GM21381 (cell line): ENCODE data around the gene AQR.
"Not testable (repeated sequence)": the region's sequence is repeated elsewhere in the genome, so short reads cannot be mapped to it uniquely, and the experiment has no call there.

Experiments
- ATAC-seq: cut with Tn5 transposase; IDR thresholded peaks from one replicate; pipeline ENCODE4 v1.9.1; 2021; ENCODE audit warnings: mild to moderate bottlenecking, moderate library complexity; ENCODE audit not compliant: unreplicated experiment

AQR gene

DNA sequence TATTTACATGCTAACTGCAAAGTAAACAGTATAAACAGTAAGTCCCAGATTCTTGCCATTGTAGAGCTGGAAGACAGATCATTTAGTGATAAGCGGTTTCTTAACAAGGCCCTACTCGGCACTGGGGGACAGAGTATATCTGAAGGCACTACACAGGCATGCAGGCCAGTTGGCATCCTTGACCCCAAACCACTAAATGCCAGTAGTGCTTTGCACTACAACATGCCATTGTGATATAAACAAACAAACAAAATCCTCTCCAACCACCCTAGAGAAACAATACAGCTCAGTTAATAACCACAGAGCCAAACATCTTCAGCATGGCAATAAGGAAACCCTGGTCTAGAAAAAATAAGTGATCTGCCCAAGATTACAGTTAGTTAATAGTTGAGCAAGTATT, 5.3 kb downstream of the AQR start:
- no peak for ATAC-seq

- ATAC-seq: no peak
Measured at GRCh38 chr15:34953851-34954250, 15.7 kb downstream of the AQR start.

- no peak for ATAC-seq
Measured at GRCh38 chr15:34952481-34952880, 17.1 kb downstream of the AQR start.

- no peak for ATAC-seq
Measured at GRCh38 chr15:34951993-34952392, 17.5 kb downstream of the AQR start.

DNA sequence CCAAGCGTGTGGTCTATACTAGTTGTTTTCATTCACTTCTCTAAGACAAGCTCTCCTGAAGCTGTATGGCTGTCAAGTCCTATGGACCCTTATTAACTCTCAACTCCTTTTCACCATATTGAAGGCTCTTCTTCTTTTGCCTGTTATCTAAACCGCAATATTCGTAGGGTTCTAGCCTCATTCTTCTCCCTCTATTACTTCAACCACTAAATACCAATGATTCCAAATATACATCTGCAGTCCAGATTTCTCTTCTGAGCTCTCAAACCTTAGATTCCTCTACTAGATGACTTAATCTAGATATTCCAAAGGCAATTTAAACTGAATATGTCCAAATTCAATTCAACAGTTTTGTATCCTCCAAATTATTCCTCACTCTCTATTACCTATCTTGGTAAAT, 24.6 kb downstream of the AQR start:
- no peak for ATAC-seq

- ATAC-seq: no peak
Measured at GRCh38 chr15:34943711-34944110, 25.8 kb downstream of the AQR start.

DNA sequence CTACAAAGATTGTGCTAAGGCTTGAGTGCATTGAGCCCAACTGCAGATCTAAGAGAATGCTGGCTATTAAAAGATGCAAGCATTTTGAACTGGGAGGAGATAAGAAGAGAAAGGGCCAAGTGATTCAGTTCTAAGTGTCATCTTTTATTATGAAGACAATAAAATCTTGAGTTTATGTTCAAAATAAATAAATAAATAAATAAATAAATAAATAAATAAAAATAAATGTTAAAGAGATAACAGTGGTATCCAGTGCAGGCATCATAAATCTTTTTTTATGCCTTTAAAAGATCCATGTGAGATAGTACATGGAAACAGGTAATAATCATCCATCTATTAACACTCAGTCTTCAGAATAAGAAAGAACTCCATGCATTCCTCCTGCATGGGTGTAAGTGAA, 26.3 kb downstream of the AQR start:
- ATAC-seq: not testable (repeated sequence)

DNA sequence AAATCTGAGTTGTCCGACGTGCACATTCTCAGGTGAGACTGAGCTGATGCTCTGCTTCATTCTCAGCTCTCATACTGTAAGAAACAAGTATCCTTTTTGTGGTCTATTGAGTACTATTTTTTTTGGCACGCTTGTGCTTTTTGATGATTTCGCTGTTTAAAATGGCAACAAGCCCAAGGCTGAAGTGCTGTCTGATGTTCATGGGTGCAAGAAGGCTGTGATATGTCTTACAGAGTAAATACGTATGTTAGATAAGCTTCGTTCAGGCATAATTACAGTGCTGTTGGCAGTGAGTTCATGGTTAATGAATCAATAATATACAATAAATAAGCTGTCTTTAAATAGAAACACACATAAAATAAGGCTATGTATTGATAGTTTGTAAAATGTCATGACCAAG, 27.2 kb downstream of the AQR start:
- ATAC-seq: no peak

DNA sequence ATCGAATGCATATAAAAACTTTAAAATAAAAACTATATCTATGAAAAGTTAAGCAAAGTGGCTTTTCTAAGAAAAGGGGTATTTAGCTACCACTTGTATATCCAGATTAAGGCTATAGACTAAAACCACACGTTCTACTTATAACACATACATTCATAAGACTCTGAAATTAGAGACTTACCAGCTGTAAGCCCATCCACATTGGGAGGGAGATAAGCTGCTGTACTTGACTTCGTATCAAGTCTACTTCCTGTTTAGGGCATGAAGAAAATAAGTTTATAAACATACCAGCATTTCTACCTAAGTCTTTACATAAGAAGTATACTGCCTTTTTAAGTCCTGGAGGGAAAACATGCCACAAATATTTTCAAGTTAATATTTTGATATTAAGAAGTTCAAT, 27.7 kb downstream of the AQR start:
- no peak for ATAC-seq

GRCh38 chr15:34941185-34941698, 28.3 kb downstream of the AQR start:
- no peak for ATAC-seq

DNA sequence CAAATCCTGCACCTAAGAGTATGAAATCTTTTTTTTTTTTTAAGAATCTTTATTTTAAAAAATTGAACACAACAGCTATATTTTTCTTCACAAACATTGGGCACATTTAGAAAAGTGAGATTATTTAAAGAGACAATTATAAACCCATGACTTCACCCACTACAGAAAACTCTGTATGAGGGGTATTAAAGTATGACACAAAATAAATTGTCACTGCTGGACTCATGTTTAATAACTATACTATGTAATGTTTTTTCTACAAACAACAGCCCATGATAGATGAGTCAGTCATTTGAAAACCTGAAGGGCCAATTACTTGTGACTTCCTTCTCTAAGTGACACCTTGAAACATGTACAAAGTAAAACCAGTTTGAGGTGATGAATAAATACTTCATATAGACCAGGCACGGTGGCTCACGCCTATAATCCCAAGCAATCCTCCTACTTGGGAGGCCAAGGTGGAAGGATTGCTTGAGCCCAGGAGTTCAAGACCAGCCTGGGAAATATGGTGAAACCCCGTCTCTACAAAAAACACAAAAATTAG, 36.0 kb downstream of the AQR start:
- no peak for ATAC-seq

DNA sequence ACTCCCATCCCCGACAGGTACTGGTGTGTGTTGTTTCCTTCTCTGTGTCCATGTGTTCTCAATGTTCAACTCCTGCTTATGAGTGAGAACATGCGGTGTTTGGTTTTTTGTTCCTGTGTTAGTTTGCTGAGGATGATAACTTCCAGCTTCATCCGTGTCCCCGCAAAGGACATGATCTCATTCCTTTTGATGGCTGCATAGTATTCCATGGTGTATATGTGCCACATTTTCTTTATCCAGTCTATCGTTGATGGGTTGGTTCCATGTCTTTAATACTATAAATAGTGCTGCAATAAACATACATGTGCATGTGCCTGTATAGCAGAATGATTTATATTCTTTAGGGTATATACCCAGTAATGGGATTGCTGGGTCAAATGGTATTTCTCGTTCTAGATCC, 41.2 kb downstream of the AQR start:
- ATAC-seq: not testable (repeated sequence)

- ATAC-seq: no peak
Measured at GRCh38 chr15:34927726-34928125, 41.8 kb downstream of the AQR start.

DNA sequence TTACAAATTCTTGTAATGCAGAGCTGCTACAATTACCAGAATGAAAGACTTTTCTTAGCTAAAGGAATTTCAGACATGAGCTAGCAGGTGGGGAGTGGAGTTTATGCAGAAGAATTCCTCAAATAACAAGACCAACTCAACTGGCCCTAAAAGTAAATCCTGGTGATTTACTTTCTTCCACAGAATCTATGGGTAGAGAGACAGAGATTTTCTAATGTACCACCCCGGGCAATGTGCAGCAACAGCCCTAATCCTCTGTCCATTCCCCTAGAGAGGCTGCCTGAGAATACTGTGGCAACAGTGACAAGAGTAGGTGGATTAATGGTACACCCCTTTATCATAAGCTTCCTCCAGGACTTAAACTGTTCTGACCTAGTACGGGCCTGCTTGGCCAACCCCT, 55.2 kb downstream of the AQR start:
- ATAC-seq: no peak

GRCh38 chr15:34905047-34905446, 64.5 kb downstream of the AQR start:
- ATAC-seq: no peak

GRCh38 chr15:34904527-34904926, 65.0 kb downstream of the AQR start:
- ATAC-seq: no peak

DNA sequence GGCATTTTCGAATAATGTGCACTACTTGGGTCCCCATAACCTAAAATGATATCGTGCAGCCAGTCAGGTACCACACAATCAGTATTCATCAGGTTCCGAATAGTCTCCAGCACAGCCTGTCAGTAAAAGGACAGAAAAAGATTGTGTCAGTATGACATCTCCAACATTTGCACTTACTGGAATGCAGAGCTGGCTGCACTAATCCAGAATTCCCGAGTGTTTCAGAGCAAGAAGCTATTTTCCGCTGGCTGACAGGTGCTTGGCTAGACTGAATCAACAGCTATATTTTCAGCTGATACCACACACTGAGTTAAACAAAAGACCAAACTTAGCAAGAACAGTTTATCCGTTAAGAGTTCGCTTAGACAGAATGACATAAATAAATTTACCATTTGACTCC, 68.8 kb downstream of the AQR start:
- ATAC-seq: no peak

- ATAC-seq: no peak
Measured at GRCh38 chr15:34896183-34896582, 73.4 kb downstream of the AQR start.

DNA sequence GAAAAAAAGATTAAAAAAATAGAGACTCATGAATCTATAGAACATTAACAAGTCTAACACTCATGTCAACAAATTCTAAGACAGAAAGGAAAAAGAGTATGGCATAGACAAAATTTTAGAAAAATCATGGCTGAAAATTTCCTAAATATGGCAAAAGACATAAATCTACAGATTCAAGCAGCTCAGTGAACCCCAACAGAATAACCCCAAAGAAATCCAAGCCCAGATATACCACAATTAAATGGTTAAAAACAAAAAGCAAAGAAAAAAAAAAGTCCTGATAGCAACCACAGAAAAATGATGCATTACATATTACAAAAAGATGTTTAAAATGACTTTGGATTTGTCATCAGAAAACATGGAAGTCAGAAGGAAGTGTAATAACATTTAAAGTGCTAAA, 75.6 kb downstream of the AQR start:
- ATAC-seq: no peak

- no peak for ATAC-seq
Measured at GRCh38 chr15:34892963-34893591, 76.5 kb downstream of the AQR start.

GRCh38 chr15:34890424-34890823, 79.1 kb downstream of the AQR start:
- no peak for ATAC-seq

DNA sequence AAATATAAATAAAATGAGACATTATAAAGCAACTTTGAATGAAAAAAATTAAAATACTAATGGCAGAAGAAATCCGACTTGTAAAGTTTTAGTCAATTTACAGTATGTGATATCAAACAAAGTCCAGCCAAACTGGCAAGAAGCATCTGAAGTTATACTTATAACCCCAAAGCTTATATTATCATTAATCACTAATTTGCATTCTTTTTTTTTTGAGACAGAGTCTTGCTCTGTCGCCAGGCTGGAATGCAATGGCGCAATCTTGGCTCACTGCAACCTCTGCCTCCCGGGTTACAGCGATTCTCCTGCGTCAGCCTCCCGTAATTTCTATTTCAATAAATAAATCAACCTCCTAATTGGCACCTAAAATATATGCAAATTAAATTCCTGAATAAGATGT, 80.1 kb downstream of the AQR start:
- no peak for ATAC-seq

DNA sequence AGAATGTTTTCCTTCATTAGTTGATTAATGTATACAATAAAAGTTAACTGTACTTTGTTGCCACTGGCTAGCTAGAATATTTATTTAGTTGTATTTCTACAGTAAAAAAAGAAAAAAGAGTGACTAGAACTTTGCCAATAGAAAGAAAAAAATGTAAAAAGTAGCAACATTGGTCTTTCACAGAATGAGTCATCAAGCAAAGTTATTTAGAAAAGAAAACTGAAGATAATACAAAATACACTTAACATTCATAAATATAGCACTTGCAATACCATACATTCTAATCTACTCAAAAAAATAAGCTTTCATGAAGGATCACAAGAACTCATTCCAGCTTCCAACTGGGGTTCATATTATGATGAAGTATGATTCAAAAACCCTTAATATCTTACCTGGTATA, 83.4 kb downstream of the AQR start:
- ATAC-seq: no peak
